ENCODE measurements around the gene KIAA0232.

KIAA0232 gene, protein sequence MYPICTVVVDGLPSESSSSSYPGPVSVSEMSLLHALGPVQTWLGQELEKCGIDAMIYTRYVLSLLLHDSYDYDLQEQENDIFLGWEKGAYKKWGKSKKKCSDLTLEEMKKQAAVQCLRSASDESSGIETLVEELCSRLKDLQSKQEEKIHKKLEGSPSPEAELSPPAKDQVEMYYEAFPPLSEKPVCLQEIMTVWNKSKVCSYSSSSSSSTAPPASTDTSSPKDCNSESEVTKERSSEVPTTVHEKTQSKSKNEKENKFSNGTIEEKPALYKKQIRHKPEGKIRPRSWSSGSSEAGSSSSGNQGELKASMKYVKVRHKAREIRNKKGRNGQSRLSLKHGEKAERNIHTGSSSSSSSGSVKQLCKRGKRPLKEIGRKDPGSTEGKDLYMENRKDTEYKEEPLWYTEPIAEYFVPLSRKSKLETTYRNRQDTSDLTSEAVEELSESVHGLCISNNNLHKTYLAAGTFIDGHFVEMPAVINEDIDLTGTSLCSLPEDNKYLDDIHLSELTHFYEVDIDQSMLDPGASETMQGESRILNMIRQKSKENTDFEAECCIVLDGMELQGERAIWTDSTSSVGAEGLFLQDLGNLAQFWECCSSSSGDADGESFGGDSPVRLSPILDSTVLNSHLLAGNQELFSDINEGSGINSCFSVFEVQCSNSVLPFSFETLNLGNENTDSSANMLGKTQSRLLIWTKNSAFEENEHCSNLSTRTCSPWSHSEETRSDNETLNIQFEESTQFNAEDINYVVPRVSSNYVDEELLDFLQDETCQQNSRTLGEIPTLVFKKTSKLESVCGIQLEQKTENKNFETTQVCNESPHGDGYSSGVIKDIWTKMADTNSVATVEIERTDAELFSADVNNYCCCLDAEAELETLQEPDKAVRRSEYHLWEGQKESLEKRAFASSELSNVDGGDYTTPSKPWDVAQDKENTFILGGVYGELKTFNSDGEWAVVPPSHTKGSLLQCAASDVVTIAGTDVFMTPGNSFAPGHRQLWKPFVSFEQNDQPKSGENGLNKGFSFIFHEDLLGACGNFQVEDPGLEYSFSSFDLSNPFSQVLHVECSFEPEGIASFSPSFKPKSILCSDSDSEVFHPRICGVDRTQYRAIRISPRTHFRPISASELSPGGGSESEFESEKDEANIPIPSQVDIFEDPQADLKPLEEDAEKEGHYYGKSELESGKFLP (N-terminal part only)

DNA sequence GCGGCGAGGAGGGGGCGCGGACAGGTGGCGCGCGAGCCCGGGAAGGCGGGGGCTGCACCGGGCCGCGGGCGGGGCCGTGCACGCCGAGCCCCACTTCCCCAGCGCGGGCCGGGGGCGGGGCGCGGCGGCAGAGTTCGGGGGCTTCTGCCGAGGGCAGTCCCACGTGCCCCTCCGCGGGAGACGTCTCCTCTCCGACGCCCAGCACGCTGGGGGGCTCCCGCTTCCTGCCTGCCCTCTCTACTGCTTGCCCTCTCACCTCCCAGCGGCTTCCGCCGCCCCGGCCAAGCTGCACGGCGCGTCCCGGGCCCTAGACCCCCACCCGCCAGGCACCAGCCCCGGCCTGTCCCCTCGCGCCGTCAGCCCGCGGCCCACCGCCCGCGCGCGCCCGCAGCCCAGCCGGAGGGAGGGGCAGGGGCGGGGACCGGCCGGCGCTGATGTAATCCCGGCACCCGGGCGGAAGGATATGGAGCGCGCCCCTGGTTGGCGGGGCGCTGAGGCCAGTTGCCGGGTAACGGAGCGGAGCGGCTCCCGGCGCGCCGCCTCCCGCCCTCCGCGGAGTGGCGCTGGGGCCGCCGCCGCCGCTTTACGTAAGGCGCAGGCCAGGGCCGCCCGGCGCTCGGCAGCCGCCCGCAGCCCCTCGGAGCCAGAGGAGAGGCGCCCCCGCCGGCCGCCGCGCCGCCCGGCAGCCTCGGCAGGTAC lies at the start of gene KIAA0232:
KIAA0232 (plus strand) TSS at position 581 of the 699 bp plus-strand sequence. CDS start 41,727 bp downstream, outside the sequence.
- peak; percentile 74 for DNase-seq (ENCODE audit: low spot score)

- no peak for DNase-seq (ENCODE audit: low spot score)
Measured at GRCh38 chr4:6733358-6734164, 49.0 kb upstream of the KIAA0232 start.

DNA sequence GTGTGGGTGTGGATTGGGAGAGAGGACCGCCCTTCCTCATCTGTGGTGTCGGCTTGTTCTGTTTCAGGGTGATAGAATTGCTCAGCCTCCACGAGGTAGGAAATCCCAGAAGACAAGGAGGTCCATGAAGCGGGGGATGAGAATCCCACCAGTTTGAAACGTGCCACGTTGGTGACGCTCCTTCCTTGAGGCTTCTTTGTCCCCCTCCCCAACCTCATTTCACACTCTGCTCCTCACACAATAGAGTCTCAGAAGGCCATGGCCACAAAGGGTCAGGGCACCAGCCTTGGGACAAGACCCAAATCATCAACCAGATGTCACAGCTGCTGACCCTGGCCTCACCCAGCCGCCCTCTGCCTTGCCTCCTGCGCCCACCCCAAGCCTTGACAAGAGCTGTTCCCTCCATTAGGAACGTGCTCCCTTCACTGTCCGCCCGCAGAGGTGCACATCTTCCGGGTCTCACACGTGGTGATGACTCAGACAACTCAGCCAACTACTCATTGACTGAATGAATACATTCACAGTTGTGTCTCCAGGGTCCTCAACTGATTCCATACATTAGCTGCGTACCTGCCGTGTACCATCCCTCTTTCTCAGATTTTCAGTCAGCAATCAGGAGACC lies 48.3 kb upstream of the KIAA0232 start:
- peak; percentile 67 for DNase-seq (ENCODE audit: low spot score)

DNA sequence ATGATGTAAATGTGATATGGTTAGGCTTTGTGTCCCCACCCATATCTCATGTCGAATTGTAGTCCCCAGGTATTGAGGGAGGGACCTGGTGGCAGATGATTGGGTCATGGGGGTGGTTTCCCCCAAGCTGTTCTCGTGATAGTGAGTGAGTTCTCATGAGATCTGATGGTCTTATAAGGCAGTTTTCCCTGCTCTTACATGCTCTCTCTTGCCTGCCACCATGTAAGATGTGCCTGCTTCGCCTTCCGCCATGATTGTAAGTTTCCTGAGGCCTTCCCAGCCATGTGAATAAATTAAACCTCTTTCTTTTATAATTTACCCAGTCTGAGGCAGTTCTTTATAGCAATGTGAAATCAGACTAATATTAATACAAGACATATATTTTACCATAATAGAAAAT lies 42.6 kb upstream of the KIAA0232 start:
- no peak for DNase-seq (ENCODE audit: low spot score)

DNA sequence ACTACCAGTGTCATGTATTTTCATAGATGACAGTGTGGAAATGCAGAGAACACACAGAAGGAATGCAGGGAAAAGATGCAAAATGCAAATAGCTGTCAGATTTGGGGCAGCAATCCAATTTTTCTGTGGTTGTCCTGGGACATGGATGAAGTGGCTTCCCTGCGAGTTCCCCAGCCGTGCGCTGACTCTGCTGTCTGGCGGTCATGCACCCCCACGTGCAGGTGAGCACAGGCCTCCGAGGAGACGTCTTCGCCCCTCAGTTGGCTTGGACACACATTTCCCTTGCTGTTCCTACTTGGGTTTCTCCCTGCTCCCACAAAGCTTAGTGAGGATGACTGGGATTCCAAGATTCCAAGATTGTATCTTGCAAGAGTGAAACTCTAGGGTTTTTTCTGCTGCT lies 42.2 kb upstream of the KIAA0232 start:
- DNase-seq (ENCODE audit: low spot score) = no peak

- no peak for DNase-seq (ENCODE audit: low spot score)
Measured at GRCh38 chr4:6742507-6742906, 40.0 kb upstream of the KIAA0232 start.

DNA sequence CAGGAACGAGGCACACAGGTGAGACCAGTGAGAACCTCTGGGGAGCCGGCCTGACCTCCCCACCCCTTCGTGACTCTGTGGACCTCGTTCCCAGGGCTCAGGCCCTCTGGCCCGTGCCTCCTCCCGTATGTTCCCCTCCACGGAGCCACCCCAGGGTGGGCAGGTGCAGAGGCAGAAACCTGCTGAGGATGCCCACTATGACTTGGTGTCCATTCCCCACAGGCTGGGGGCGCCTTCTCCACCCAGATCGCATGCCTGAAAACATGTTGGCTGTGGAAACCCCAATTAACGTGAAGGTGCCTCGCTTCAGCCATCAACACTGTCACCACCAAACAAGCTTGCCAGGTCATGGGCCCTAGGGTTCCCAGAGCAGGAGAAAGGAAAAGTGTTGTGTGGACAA lies 39.5 kb upstream of the KIAA0232 start:
- no peak for DNase-seq (ENCODE audit: low spot score)

DNA sequence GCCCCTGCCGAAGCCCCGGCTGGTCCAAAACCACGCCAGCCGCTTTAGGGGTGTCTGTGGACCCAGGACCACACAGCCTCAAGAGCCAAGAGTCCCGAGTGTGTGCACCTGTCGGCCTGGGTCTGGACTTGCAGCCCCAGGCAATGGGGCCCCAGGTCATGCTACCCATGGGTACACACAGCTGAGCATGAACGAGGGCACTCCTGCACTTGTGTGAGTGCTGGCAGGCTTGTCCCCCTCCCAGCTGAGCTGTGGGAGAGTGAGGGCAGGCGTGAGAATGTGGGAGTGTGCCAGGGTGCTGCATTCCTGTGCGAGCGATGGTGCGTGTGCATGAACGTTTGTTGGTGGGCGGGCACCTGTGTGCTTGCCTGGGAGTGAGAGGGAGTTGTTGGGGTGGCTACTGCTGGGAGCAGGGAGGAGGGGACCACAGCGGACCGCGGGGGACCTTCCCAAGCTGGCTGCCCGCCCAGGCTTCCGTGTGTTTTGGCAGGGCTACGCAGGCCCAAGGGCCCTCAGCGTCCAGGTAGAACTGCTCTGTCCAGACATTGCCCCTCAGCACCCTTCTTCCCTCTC lies 35.7 kb upstream of the KIAA0232 start:
- DNase-seq (ENCODE audit: low spot score) = no peak

- no peak for DNase-seq (ENCODE audit: low spot score)
Measured at GRCh38 chr4:6747294-6748051, 35.1 kb upstream of the KIAA0232 start.

GRCh38 chr4:6748286-6748685 lies 34.2 kb upstream of the KIAA0232 start:
- no peak for DNase-seq (ENCODE audit: low spot score)

- DNase-seq (ENCODE audit: low spot score) = no peak
Measured at GRCh38 chr4:6749340-6750171, 33.0 kb upstream of the KIAA0232 start.

DNA sequence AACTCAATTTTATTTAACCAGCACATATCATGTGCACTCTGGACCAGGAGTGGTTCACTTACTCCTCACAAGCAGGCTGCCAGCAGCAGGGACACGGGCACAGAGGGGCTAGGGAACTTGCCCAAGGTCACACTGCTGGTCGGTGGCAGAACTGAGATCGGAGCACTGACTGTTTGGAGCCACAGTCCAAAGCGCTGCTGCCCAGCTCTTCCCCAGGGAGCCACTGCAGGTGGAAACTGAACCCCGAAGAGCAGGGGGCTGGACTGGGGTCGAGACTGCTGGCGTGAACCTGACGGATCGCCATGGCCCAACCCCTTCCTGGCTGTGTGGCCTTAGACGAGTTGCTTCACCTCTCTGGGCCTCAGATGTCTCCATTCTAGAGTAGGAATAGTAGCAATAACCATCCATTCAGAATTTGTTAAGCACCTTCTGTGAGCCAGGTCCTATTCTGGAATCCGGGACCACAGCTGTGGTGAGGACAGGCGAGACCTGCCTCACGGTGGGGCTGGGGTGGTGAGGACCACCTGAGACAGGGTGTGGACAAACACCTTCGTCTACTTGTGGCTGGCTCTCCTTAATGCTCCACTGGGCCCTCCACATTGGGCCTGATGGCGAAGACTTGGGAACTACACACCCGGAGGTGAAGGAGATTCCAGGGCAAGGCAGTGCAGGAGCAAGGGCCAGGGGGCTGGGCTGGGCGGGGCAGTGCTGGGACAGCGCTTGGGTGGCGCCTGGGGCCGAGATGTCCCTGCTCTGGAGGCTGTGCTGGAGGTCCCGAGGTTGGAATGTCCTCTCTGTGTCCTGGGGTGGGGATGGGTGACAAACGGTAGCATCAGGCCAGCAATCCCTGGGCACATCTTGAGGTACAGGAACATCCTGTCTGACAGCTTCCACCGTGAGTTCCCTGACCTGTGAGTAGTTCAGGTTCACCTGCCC lies 32.0 kb upstream of the KIAA0232 start:
- no peak for DNase-seq (ENCODE audit: low spot score)

DNA sequence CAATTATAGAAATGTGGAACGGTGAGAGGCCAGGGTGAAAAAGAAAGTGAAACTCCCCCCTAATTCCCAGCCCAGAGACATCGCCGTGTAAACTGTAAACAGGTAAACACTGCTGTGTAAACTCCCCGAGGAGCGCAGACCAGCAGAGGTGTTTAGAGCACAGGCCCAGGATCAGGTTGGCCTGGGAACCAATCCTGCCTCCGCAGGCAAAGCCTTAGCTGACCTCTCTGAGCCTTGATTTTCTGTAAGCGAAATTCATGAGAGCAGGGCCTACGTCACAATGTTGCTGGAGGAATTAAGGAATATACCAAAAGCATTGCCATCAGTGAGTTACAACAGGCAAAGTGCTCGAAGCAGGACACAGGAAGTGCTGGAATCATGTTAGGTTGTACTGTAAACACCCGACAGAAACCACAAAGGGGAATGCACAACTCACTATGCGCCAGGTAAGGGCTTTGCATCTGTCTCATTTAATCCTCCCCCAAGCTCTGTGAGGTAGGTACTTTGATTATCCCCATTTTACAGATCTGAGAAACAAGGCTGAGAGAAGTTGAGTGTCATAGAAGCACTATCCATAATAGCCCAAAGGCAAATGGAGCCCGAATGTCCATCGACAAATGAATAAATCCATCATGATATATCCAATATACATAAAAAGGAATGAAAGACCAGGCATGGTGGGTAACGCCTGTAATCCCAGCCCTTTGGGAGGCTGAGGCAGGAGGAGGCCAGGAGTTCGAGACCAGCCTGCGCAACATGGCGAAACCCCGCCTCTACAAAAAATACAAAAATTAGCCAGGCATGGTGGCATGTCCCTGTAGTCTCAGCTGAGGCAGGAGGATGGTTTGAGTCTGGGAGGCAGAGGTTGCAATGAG lies 30.7 kb upstream of the KIAA0232 start:
- no peak for DNase-seq (ENCODE audit: low spot score)

DNA sequence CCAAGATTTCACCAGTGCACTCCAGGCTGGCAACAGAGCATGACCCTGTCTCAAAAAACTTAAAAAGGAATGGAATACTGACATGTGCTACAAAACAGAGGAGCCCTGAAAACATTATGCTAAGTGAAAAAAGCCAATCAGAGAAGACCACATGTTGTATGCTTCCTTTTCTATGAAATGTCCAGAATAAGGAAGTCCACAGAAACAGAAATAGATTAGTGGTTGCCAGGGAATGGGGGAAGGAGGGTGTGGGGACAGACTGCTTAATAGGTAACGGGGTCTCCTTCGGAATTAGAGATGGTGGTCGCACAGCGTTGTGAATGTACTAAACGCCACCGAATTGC lies 30.1 kb upstream of the KIAA0232 start:
- no peak for DNase-seq (ENCODE audit: low spot score)

- DNase-seq (ENCODE audit: low spot score) = no peak
Measured at GRCh38 chr4:6753103-6753560, 29.4 kb upstream of the KIAA0232 start.

DNA sequence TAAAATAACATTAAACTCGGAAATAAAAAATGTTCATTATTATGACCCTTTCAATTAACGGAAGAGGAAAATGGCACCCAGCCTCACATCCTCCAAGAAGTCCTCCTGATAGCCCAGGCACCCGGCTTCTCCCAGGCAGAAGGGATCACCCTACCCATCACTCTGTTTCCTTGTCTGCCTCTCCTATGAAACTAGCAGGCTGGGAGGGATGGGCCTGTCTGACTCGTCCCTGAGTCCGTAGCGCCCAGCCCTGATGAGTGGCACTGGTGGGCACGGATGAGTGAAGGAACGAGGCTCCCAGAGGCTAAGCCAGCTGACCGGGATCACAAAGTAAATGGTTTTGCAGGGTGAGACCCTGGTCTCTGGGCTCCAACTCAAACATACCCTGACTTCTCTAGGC lies 28.6 kb upstream of the KIAA0232 start:
- no peak for DNase-seq (ENCODE audit: low spot score)
